ENCODE measurements around the gene CNTN5. TPM values are rescaled to one million over a fixed set of nuclear protein-coding genes. Genes with fewer than 3 reads are reported as not detected.

CNTN5 gene
- total and polyA plus RNA-seq, 5 experiments from 2014 or later, result not detected

GRCh38 chr11:99708928-99709672 is 688.4 kb downstream of the CNTN5 start:
- no peak for ATAC-seq
- Mint-ChIP-seq H3K4me3 (no peak overlapping the region), H3K36me3 (no peaks in the 10 kb centered on the region), H3K4me1 (no peaks in the 10 kb centered on the region), H3K27ac (no peak overlapping the region), H3K9me3 (peaks cover 0 to 30% (median 6%) of the 10 kb centered on the region in 9 donors), H3K27me3 (no peaks in the 10 kb centered on the region)
- POLR2A ChIA-PET, result no interaction called here
- DNase-seq, result no peak

- Mint-ChIP-seq H3K9me3 (peaks cover 3 to 34% (median 11%) of the 10 kb centered on the region in 9 donors), H3K27ac (no peak overlapping the region), H3K27me3 (no peaks in the 10 kb centered on the region), H3K4me3 (no peak overlapping the region), H3K36me3 (no peaks in the 10 kb centered on the region), H3K4me1 (no peaks in the 10 kb centered on the region)
- ATAC-seq (no peak), DNase-seq (no peak)
- POLR2A ChIA-PET, result no interaction called here
Measured at GRCh38 chr11:99716302-99716701, 695.6 kb downstream of the CNTN5 start.

- DNase-seq, result no peak
- ATAC-seq, result no peak
- Mint-ChIP-seq H3K36me3 (no peaks in the 10 kb centered on the region), H3K27me3 (no peaks in the 10 kb centered on the region), H3K4me3 (no peak overlapping the region), H3K27ac (no peak overlapping the region), H3K9me3 (peaks cover 0 to 36% (median 11%) of the 10 kb centered on the region in 9 donors), H3K4me1 (no peaks in the 10 kb centered on the region)
- POLR2A ChIA-PET, result no interaction called here
Measured at GRCh38 chr11:99718291-99718690, 697.5 kb downstream of the CNTN5 start.

DNA sequence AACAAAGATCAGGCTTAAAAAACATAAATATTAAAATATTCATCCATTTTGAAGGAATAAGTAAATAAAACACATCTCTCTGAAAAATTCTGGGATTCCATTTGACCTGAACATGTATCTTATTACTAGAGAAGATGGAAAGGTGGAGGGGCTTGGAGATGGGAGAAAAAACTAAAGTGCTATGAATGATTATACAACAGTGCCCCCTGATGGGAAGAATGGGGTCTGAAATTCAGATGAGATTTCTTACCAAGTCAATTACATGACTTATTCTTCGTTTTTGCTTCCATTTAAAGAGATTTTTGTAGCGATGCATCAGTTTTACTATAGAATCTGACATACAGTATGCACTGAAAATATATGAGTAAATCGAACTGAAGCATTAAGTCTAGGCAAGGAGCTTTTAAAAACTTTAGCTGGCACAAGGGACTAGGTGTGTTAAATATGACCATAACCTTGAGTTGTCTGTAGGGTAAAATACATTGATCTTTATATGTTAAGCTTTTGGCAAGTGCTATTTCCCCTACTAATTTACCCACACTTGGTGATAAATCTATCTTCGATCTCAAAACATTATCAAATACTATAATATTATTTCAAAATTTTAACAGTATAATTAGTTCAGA is 718.8 kb downstream of the CNTN5 start:
- no peaks in the 10 kb centered on the region for H3K27me3 Mint-ChIP-seq
- ATAC-seq (no peak), DNase-seq (no peak)
- peaks cover 0 to 11% (median 5%) of the 10 kb centered on the region in 9 donors for H3K9me3 Mint-ChIP-seq
- no peak overlapping the region for H3K4me3 Mint-ChIP-seq
- no peaks in the 10 kb centered on the region for H3K4me1 Mint-ChIP-seq
- no peak overlapping the region for H3K27ac Mint-ChIP-seq
- H3K36me3 Mint-ChIP-seq, result no peaks in the 10 kb centered on the region
- POLR2A ChIA-PET, result no interaction called here

DNA sequence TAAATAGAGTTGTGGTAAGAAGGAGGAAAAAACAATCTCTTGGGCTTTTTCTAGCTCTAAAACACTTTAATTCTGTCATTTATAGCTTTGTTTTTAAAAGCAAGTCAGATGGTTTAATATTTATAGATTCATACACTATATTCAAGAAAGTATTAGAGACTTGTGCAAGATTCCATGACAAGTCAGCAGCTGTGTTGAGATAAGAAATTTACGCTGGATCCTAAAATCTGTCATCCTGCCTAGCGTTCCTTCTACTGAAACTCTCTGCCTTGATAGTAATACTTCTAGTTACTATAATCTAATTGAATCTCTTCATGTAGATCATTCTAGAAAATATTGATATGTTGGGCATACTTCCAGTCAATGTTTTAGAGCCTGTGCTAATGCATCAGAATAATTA is 721.8 kb downstream of the CNTN5 start:
- DNase-seq, result no peak
- no peak for ATAC-seq
- no peaks in the 10 kb centered on the region for H3K4me1 Mint-ChIP-seq
- no peaks in the 10 kb centered on the region for H3K27me3 Mint-ChIP-seq
- POLR2A ChIA-PET, result no interaction called here
- no peak overlapping the region for H3K4me3 Mint-ChIP-seq
- H3K9me3 Mint-ChIP-seq, result peaks cover 0 to 10% (median 0%) of the 10 kb centered on the region in 9 donors
- H3K27ac Mint-ChIP-seq, result no peak overlapping the region
- no peaks in the 10 kb centered on the region for H3K36me3 Mint-ChIP-seq

DNA sequence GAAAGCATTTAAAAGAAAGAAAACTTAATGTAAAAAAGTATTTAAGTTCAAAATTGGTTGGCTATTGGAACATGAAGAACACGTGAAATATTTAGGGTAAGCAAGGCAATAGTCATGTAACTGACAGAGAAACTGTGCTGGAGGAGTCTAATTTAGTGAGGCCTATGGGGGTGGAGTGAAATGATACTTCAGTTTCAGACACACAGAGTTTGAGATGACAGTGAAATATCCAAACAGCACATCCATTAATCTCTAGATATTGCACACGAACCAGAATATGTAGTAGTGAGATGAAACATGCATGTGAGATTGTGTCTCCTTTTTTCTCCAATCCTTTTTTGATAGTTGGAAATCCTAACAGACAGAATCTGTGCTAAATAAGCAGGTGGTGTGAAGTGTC is 739.0 kb downstream of the CNTN5 start:
- DNase-seq, result no peak
- no peak for ATAC-seq
- no peaks in the 10 kb centered on the region for H3K4me1 Mint-ChIP-seq
- H3K36me3 Mint-ChIP-seq, result no peaks in the 10 kb centered on the region
- H3K27me3 Mint-ChIP-seq, result no peaks in the 10 kb centered on the region
- POLR2A ChIA-PET, result no interaction called here
- H3K27ac Mint-ChIP-seq, result no peak overlapping the region
- peaks cover 0 to 12% (median 6%) of the 10 kb centered on the region in 9 donors for H3K9me3 Mint-ChIP-seq
- no peak overlapping the region for H3K4me3 Mint-ChIP-seq

GRCh38 chr11:99766811-99767210 is 746.1 kb downstream of the CNTN5 start:
- DNase-seq (no peak), ATAC-seq (no peak)
- H3K27me3 Mint-ChIP-seq, result no peaks in the 10 kb centered on the region
- POLR2A ChIA-PET, result no interaction called here
- no peaks in the 10 kb centered on the region for H3K36me3 Mint-ChIP-seq
- H3K27ac Mint-ChIP-seq, result no peak overlapping the region
- no peak overlapping the region for H3K4me3 Mint-ChIP-seq
- no peaks in the 10 kb centered on the region for H3K4me1 Mint-ChIP-seq
- peaks cover 2 to 14% (median 6%) of the 10 kb centered on the region in 9 donors for H3K9me3 Mint-ChIP-seq

DNA sequence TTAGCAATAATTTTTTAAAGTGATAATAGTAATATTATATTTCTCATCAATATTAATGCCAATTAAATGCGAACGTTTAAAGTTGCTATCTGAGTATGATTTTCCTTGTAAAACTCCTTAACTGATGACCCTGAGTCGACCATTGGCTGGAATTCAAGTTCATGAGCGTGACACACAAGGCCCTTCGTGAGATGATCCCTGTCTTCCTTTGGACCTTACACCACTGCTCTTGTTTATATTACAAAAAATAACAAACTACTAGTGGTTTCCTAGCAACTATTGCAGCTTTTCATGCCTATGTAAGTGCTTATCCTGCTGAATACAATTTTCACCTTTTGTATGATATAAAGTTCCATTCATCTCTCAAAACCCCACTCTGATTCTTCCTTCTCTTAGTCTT is 752.9 kb downstream of the CNTN5 start:
- no peak overlapping the region for H3K27ac Mint-ChIP-seq
- no peak overlapping the region for H3K4me3 Mint-ChIP-seq
- H3K4me1 Mint-ChIP-seq, result no peaks in the 10 kb centered on the region
- peaks cover 0 to 10% (median 2%) of the 10 kb centered on the region in 9 donors for H3K9me3 Mint-ChIP-seq
- ATAC-seq (no peak), DNase-seq (no peak)
- no peaks in the 10 kb centered on the region for H3K27me3 Mint-ChIP-seq
- POLR2A ChIA-PET, result no interaction called here
- H3K36me3 Mint-ChIP-seq, result no peaks in the 10 kb centered on the region

GRCh38 chr11:99781074-99781473 is 760.3 kb downstream of the CNTN5 start:
- no peaks in the 10 kb centered on the region for H3K4me1 Mint-ChIP-seq
- H3K36me3 Mint-ChIP-seq, result no peaks in the 10 kb centered on the region
- DNase-seq, result no peak
- POLR2A ChIA-PET, result no interaction called here
- ATAC-seq, result no peak
- no peak overlapping the region for H3K4me3 Mint-ChIP-seq
- H3K9me3 Mint-ChIP-seq, result peaks cover 5 to 21% (median 9%) of the 10 kb centered on the region in 9 donors
- no peaks in the 10 kb centered on the region for H3K27me3 Mint-ChIP-seq
- H3K27ac Mint-ChIP-seq, result no peak overlapping the region

DNA sequence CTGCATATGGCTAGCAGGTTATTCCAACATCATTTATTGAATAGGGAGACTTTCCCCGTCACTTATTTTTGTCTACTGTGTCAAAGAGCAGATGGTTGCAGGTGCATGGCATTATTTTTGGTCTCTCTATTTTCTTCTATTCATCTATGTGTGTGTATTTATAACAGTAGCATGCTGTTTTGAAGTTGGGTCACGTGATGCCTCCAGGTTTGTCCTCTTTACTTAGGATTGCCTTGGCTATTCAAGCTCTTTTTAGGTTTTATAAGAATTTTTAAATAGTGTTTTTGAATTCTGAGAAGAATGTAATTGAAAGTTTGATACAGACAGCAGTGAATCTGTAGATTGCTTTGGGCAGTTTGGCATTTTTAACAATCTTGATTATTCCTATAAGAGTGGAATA is 770.6 kb downstream of the CNTN5 start:
- Mint-ChIP-seq H3K27ac (no peak overlapping the region), H3K36me3 (no peaks in the 10 kb centered on the region), H3K27me3 (no peaks in the 10 kb centered on the region), H3K9me3 (peaks cover 4 to 70% (median 18%) of the 10 kb centered on the region in 9 donors), H3K4me3 (no peak overlapping the region), H3K4me1 (no peaks in the 10 kb centered on the region)
- ATAC-seq (no peak), DNase-seq (no peak)
- POLR2A ChIA-PET, result no interaction called here

DNA sequence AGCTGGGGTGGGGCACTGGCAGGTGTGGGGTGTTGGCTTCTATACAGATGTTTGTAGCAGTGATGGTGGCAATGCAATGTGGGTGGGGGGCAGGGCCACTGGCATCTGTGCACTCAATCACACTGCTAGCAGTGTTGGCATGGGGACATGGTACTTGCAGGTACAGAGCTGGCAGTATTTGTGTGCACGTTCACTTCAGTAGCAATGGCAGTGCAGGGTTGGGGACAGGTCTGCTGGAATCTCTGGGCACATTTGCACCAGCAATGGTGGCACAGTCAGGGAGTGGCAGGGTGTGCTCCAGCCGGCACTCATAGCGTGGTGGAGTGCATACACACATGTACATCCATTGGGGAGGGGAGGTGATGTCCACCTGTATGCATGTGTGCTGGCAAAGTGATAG is 775.2 kb downstream of the CNTN5 start:
- Mint-ChIP-seq H3K4me3 (no peak overlapping the region), H3K27ac (no peak overlapping the region), H3K36me3 (no peaks in the 10 kb centered on the region), H3K27me3 (no peaks in the 10 kb centered on the region), H3K4me1 (no peaks in the 10 kb centered on the region), H3K9me3 (peaks cover 3 to 59% (median 27%) of the 10 kb centered on the region in 9 donors)
- POLR2A ChIA-PET, result no interaction called here
- DNase-seq (no peak), ATAC-seq (no peak)

DNA sequence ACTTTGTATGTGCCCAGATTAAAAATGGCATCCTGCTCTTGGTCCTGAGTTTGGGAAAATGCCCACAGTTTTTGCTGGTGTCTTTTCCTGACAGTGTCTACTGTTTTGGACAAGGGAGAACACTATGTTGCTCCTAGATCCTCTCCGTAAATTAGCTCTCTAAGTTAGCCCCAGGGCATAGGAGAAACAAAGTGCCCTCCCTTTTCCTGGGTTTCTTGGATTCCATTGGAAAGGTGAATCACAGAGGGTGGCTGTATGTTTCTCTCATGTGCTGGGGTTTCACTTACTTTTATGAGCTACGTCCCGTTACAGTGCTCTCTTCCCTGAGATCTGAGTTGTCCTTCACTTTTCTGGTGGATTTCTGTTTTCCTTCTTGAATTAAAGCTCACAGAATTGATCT is 782.8 kb downstream of the CNTN5 start:
- no peak overlapping the region for H3K27ac Mint-ChIP-seq
- POLR2A ChIA-PET, result no interaction called here
- peaks cover 0 to 23% (median 8%) of the 10 kb centered on the region in 9 donors for H3K9me3 Mint-ChIP-seq
- DNase-seq (no peak), ATAC-seq (no peak)
- H3K36me3 Mint-ChIP-seq, result no peaks in the 10 kb centered on the region
- no peak overlapping the region for H3K4me3 Mint-ChIP-seq
- no peaks in the 10 kb centered on the region for H3K27me3 Mint-ChIP-seq
- no peaks in the 10 kb centered on the region for H3K4me1 Mint-ChIP-seq

- Mint-ChIP-seq H3K9me3 (peaks cover 0 to 36% (median 13%) of the 10 kb centered on the region in 9 donors), H3K27ac (no peak overlapping the region), H3K36me3 (no peaks in the 10 kb centered on the region), H3K4me1 (no peaks in the 10 kb centered on the region), H3K4me3 (no peak overlapping the region), H3K27me3 (no peaks in the 10 kb centered on the region)
- ATAC-seq (no peak), DNase-seq (no peak)
- POLR2A ChIA-PET, result no interaction called here
Measured at GRCh38 chr11:99812516-99812915, 791.8 kb downstream of the CNTN5 start.

DNA sequence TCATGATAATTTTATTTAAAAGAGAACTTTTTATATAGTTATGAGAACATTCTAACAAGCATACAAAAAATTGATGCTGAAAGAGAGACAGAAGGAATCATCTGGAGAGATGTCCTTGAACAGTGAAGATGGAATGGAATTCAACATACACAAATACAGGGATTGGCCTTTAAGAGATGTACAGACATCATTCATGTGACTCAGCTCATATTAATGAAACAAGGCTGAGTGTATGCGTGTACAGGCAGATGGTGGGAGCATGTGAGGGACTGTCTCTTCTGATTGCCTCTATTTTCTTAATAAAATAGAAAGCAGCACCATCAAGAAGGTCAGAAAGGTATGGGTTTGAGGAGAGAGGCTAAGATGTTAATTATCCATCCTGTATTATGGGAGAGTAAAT is 793.3 kb downstream of the CNTN5 start:
- Mint-ChIP-seq H3K27me3 (no peaks in the 10 kb centered on the region), H3K27ac (no peak overlapping the region), H3K4me3 (no peak overlapping the region), H3K4me1 (no peaks in the 10 kb centered on the region), H3K9me3 (peaks cover 0 to 35% (median 13%) of the 10 kb centered on the region in 9 donors), H3K36me3 (no peaks in the 10 kb centered on the region)
- POLR2A ChIA-PET, result no interaction called here
- ATAC-seq, result no peak
- DNase-seq, result no peak

All from naive thymus-derived CD8-positive, alpha-beta T cell (primary cell).